ENCODE results near the gene KRTAP5-6.

The KRTAP5-6 gene

GRCh38 chr11:1717745-1718144 is 20.8 kb downstream of the KRTAP5-6 start:
- Histone ChIP-seq H3K79me2 (ENCODE audit: insufficient read depth, low read length) (no peaks in the 10 kb centered on the region), H3K4me3 (ENCODE audit: low read length, poor library complexity, severe bottlenecking) (no peak overlapping the region), H3K27me3 (ENCODE audit: insufficient read depth, low read length, poor library complexity, severe bottlenecking) (no peaks in the 10 kb centered on the region), H3K4me2 (ENCODE audit: low read depth, low read length, poor library complexity, severe bottlenecking) (no peak overlapping the region), H3F3A (ENCODE audit: low read depth) (no peaks in the 10 kb centered on the region), H2AFZ (ENCODE audit: low read length) (no peak overlapping the region), H3K9me2 (replicated peaks; ENCODE audit: low read depth, low read length) (no peaks in the 10 kb centered on the region), H3K9me3 (ENCODE audit: insufficient read depth, low read depth, low read length) (no peaks in the 10 kb centered on the region), H3K9ac (ENCODE audit: low read depth, low read length, poor library complexity, severe bottlenecking) (no peak overlapping the region), H4K20me1 (ENCODE audit: insufficient read depth, low read length, poor library complexity, severe bottlenecking) (no peaks in the 10 kb centered on the region), H3K4me1 (ENCODE audit: insufficient read depth, low read length, poor library complexity, severe bottlenecking) (peaks cover 8% of the 10 kb centered on the region), H3K36me3 (ENCODE audit: insufficient read depth, low read length) (no peaks in the 10 kb centered on the region)
- TF ChIP-seq EZH2phosphoT487 (IDR thresholded peaks at IDR 0.05; ENCODE audit: borderline replicate concordance) (no peak), CTCF (conservative IDR thresholded peaks at IDR 0.05; ENCODE audit: low read length) (no peak)

GRCh38 chr11:1718326-1718725 is 21.3 kb downstream of the KRTAP5-6 start:
- H3K36me3 ChIP-seq (ENCODE audit: insufficient read depth, low read length), result no peaks in the 10 kb centered on the region
- no peaks in the 10 kb centered on the region for H3K9me3 ChIP-seq (ENCODE audit: insufficient read depth, low read depth, low read length)
- no peak overlapping the region for H3K4me3 ChIP-seq (ENCODE audit: low read length, poor library complexity, severe bottlenecking)
- no peaks in the 10 kb centered on the region for H3K27me3 ChIP-seq (ENCODE audit: insufficient read depth, low read length, poor library complexity, severe bottlenecking)
- H3K9me2 ChIP-seq (replicated peaks; ENCODE audit: low read depth, low read length), result no peaks in the 10 kb centered on the region
- H3K4me2 ChIP-seq (ENCODE audit: low read depth, low read length, poor library complexity, severe bottlenecking), result no peak overlapping the region
- H3K9ac ChIP-seq (ENCODE audit: low read depth, low read length, poor library complexity, severe bottlenecking), result no peak overlapping the region
- no peak overlapping the region for H2AFZ ChIP-seq (ENCODE audit: low read length)
- no peaks in the 10 kb centered on the region for H3F3A ChIP-seq (ENCODE audit: low read depth)
- H4K20me1 ChIP-seq (ENCODE audit: insufficient read depth, low read length, poor library complexity, severe bottlenecking), result no peaks in the 10 kb centered on the region
- TF ChIP-seq CTCF (conservative IDR thresholded peaks at IDR 0.05; ENCODE audit: low read length) (no peak), EZH2phosphoT487 (IDR thresholded peaks at IDR 0.05; ENCODE audit: borderline replicate concordance) (no peak)
- H3K4me1 ChIP-seq (ENCODE audit: insufficient read depth, low read length, poor library complexity, severe bottlenecking), result peaks cover 8% of the 10 kb centered on the region
- H3K79me2 ChIP-seq (ENCODE audit: insufficient read depth, low read length), result no peaks in the 10 kb centered on the region

- H3F3A ChIP-seq (ENCODE audit: low read depth), result no peaks in the 10 kb centered on the region
- H3K27me3 ChIP-seq (ENCODE audit: insufficient read depth, low read length, poor library complexity, severe bottlenecking), result no peaks in the 10 kb centered on the region
- no peaks in the 10 kb centered on the region for H3K36me3 ChIP-seq (ENCODE audit: insufficient read depth, low read length)
- TF ChIP-seq CTCF (conservative IDR thresholded peaks at IDR 0.05; ENCODE audit: low read length) (no peak), EZH2phosphoT487 (IDR thresholded peaks at IDR 0.05; ENCODE audit: borderline replicate concordance) (no peak)
- H3K9me2 ChIP-seq (replicated peaks; ENCODE audit: low read depth, low read length), result no peaks in the 10 kb centered on the region
- no peak overlapping the region for H3K4me3 ChIP-seq (ENCODE audit: low read length, poor library complexity, severe bottlenecking)
- no peak overlapping the region for H3K4me2 ChIP-seq (ENCODE audit: low read depth, low read length, poor library complexity, severe bottlenecking)
- H3K4me1 ChIP-seq (ENCODE audit: insufficient read depth, low read length, poor library complexity, severe bottlenecking), result peaks cover 8% of the 10 kb centered on the region
- H4K20me1 ChIP-seq (ENCODE audit: insufficient read depth, low read length, poor library complexity, severe bottlenecking), result no peaks in the 10 kb centered on the region
- no peak overlapping the region for H3K9ac ChIP-seq (ENCODE audit: low read depth, low read length, poor library complexity, severe bottlenecking)
- no peak overlapping the region for H2AFZ ChIP-seq (ENCODE audit: low read length)
- H3K9me3 ChIP-seq (ENCODE audit: insufficient read depth, low read depth, low read length), result no peaks in the 10 kb centered on the region
- H3K79me2 ChIP-seq (ENCODE audit: insufficient read depth, low read length), result no peaks in the 10 kb centered on the region
These were observed 22.8 kb downstream of the KRTAP5-6 start for GRCh38 chr11:1719781-1720180.
